Karpas-422 (cell line): ENCODE data around the gene EFCAB10. TPM values are rescaled to one million over a fixed set of nuclear protein-coding genes. Genes with fewer than 3 reads are reported as not detected.

ENCODE experiments used
- DNase-seq: peaks from one replicate; pipeline ENCODE4 v3.0.0-alpha.2; 2015
- H2AFZ ChIP-seq: fragments of 200-600 bp; sonication (generic); 2 replicates; pipeline ENCODE4 v1.6.1; 2014; ENCODE audit warnings: antibody characterized with exemption, low read length, mixed read lengths
- H3K27ac ChIP-seq: fragments of 200-600 bp; sonication (generic); 2 replicates; pipeline ENCODE4 v1.5.1; 2014; ENCODE audit warnings: mild to moderate bottlenecking, low read length, moderate library complexity
- H3K27me3 ChIP-seq: fragments of 200-600 bp; sonication (generic); 2 replicates; pipeline ENCODE4 v1.6.1; 2014; ENCODE audit warnings: low read length, mixed read lengths
- H3K36me3 ChIP-seq: fragments of 200-600 bp; sonication (generic); 2 replicates; pipeline ENCODE4 v1.6.1; 2014; ENCODE audit warnings: low read length, mixed read lengths; ENCODE audit not compliant: insufficient read depth
- H3K4me1 ChIP-seq: fragments of 200-600 bp; sonication (generic); 2 replicates; pipeline ENCODE4 v1.6.1; 2014; ENCODE audit warnings: mild to moderate bottlenecking, low read length, mixed read lengths
- H3K4me2 ChIP-seq: fragments of 200-600 bp; sonication (generic); 2 replicates; pipeline ENCODE4 v1.6.1; 2014; ENCODE audit warnings: low read length, low read depth, mild to moderate bottlenecking; ENCODE audit not compliant: poor library complexity, severe bottlenecking
- H3K4me3 ChIP-seq: fragments of 200-600 bp; sonication (generic); 2 replicates; pipeline ENCODE4 v1.5.1; 2014; ENCODE audit warnings: mild to moderate bottlenecking, antibody characterized with exemption, low read length, mixed read lengths
- H3K79me2 ChIP-seq: fragments of 200-600 bp; sonication (generic); 2 replicates; pipeline ENCODE4 v1.6.1; 2014; ENCODE audit warnings: mild to moderate bottlenecking, low read length, mixed read lengths
- H3K9ac ChIP-seq: fragments of 200-600 bp; sonication (generic); 2 replicates; pipeline ENCODE4 v1.6.0; 2014; ENCODE audit warnings: low read length
- H3K9me2 ChIP-seq: fragments of 200-600 bp; sonication (generic), shearing (Covaris generic); replicated peaks from 2 replicates; pipeline ENCODE4 v1.6.0; 2014; ENCODE audit warnings: mild to moderate bottlenecking, low read length, moderate library complexity; ENCODE audit not compliant: insufficient read depth
- H3K9me3 ChIP-seq: fragments of 300-700, 200-600 bp; sonication (generic); 2 replicates; pipeline ENCODE4 v1.6.1; 2014; ENCODE audit warnings: low read length, mixed read lengths
- H4K20me1 ChIP-seq: fragments of 200-600 bp; sonication (generic); 2 replicates; pipeline ENCODE4 v1.6.1; 2014; ENCODE audit warnings: mild to moderate bottlenecking, antibody characterized with exemption, low read length, low read depth; ENCODE audit not compliant: insufficient read depth
- total RNA-seq: library from RNA; depleted of rRNA; stranded (reverse); fragments of >200 nt; shearing (Covaris generic); gene quantifications from 2 replicates; pipeline ENCODE4 v1.2.3, GENCODE V29; 2014; ENCODE audit warnings: low replicate concordance

EFCAB10 gene
- total RNA-seq, 1 experiment from 2014 or later = not detected

GRCh38 chr7:105618016-105618296 is 36.7 kb upstream of the EFCAB10 start:
- no peaks in the 10 kb centered on the region for H3K9me2 ChIP-seq
- no peak overlapping the region for H3K9ac ChIP-seq
- H3K79me2 ChIP-seq = no peaks in the 10 kb centered on the region
- H3K4me1 ChIP-seq = no peaks in the 10 kb centered on the region
- H3K27me3 ChIP-seq = no peaks in the 10 kb centered on the region
- no peaks in the 10 kb centered on the region for H4K20me1 ChIP-seq
- no peak overlapping the region for H3K4me3 ChIP-seq
- no peak for DNase-seq
- H2AFZ ChIP-seq = no peak overlapping the region
- no peaks in the 10 kb centered on the region for H3K9me3 ChIP-seq
- no peak overlapping the region for H3K27ac ChIP-seq
- H3K4me2 ChIP-seq = no peak overlapping the region
- H3K36me3 ChIP-seq = no peaks in the 10 kb centered on the region

DNA sequence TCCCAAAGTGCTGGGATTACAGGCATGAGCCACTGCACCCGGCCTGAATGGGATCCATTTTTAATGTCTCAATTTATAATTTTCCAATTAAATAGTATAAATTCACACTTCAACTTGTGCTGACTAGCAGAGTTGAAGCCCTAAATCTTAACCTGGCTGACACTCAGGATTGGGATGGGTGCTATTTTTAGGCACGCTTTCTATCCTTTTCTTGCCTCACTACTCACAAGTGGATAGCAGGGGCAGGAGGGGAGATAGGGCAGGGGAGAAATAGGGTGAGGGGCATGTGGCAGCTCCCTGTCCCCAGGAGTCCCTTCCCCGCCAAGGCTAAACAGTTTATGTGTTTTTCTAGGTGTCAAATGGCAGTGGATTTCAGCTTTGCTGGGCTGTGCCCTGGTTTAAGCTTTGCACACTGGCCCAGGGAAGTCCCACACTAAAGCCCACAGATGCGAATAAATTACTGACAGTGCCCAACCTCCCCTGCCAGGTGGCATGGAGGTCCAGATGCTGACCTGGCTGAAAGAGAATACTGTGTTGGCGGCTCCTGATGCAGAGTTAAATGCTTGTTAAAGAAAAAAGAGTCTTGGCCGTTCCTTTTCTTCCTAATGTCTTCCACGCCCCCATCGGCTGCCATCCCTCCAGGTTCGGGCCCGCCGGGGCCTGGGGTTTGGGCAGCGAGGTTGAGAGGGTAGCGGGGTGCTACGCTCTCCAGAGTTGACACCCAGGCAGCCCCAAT is 36.2 kb upstream of the EFCAB10 start:
- DNase-seq = no peak
- H3K4me1 ChIP-seq = no peaks in the 10 kb centered on the region
- no peak overlapping the region for H2AFZ ChIP-seq
- no peaks in the 10 kb centered on the region for H3K9me3 ChIP-seq
- H3K79me2 ChIP-seq = no peaks in the 10 kb centered on the region
- H3K9me2 ChIP-seq = no peaks in the 10 kb centered on the region
- H3K4me3 ChIP-seq = no peak overlapping the region
- H3K9ac ChIP-seq = no peak overlapping the region
- H3K27me3 ChIP-seq = no peaks in the 10 kb centered on the region
- no peaks in the 10 kb centered on the region for H3K36me3 ChIP-seq
- H3K27ac ChIP-seq = no peak overlapping the region
- H4K20me1 ChIP-seq = no peaks in the 10 kb centered on the region
- no peak overlapping the region for H3K4me2 ChIP-seq

DNA sequence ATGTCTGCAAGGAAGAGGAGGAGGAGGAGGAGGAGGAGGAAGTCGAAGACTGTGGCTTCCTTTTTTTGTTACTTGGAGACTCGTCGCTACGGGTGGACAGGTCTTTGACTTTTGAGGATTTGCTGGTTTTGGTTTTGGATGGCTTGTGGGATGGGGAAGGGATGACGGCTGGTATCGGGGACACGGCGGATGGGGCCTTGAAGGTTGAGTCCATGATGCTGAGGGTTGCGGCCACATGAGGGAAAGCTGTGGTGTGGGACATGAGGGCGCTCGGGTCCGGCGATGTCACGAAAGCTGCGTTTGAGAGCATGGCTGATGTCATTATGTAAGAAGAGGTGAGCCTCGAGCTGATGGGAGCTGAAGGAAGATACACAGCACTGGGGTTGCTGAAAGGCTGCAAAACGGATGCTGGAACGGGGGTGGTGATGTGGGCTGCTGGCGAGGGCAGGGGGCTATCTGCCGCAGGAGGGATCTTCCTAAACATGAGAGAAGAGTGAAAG is 33.1 kb upstream of the EFCAB10 start:
- Histone ChIP-seq H3K9me3 (no peaks in the 10 kb centered on the region), H3K4me2 (no peak overlapping the region), H3K9ac (no peak overlapping the region), H4K20me1 (no peaks in the 10 kb centered on the region), H3K4me3 (no peak overlapping the region), H3K9me2 (no peaks in the 10 kb centered on the region), H3K36me3 (no peaks in the 10 kb centered on the region), H2AFZ (no peak overlapping the region), H3K79me2 (no peaks in the 10 kb centered on the region), H3K27ac (no peak overlapping the region), H3K27me3 (no peaks in the 10 kb centered on the region), H3K4me1 (no peaks in the 10 kb centered on the region)
- no peak for DNase-seq

DNA sequence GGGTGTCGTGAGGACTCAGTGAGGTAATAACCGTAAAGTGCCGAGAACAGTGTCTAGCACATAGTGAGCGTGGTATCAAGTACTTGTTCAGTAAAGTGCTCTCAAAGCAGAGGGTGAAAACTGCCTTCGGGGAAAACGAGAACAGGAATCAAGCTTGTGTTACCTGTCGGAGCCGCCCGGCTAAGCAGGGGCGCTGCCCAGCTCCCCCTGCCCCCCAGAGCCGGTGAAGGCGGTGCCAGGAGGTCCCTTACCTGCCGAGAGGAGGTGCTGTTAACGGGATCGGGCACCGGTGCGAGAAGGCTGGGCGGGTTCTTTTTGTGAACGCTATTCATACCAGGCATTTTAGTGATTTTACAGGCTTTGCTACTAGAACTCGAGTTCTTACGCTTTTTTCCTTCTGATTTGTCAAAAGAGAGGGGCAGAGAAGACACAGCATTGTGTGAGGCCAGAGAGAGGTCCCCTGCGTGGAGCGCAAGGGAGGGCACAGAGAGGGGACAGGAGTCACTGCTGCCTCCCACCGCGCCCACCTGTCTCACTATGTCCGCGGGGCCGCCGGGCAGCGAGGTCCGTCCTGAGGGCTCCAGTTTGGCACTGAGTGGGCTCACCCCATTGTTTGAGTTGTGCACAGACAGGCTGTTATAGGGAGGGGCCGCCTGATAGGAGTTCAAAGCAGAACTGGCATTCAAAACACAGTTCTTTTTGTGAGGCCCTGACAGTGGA is 32.5 kb upstream of the EFCAB10 start:
- Histone ChIP-seq H3K27me3 (no peaks in the 10 kb centered on the region), H3K9me3 (no peaks in the 10 kb centered on the region), H3K9ac (no peak overlapping the region), H3K79me2 (no peaks in the 10 kb centered on the region), H3K4me2 (no peak overlapping the region), H3K4me3 (no peak overlapping the region), H3K36me3 (no peaks in the 10 kb centered on the region), H4K20me1 (no peaks in the 10 kb centered on the region), H2AFZ (no peak overlapping the region), H3K4me1 (no peaks in the 10 kb centered on the region), H3K9me2 (no peaks in the 10 kb centered on the region), H3K27ac (no peak overlapping the region)
- no peak for DNase-seq

DNA sequence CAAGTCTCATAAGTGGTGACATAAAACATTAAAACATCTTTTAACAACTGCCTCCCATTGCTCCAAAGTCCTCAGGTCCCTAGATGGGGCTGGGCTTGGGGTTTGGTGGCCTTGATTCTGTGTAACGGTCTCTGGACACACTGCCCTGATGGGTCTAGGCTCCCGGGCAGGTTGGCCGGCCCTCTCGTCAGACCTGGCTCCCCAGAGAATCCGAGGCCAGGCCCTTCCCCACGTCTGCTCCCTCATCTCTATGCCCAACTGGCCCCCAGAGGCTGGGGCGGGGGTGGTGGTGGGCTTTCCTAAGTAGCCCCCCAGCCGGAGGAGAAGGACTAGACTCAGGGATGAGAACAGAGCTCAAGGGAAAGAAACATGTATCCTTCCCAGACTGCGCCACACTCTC is 31.5 kb upstream of the EFCAB10 start:
- Histone ChIP-seq H3K9ac (no peak overlapping the region), H2AFZ (no peak overlapping the region), H3K4me3 (no peak overlapping the region), H3K27me3 (no peaks in the 10 kb centered on the region), H4K20me1 (no peaks in the 10 kb centered on the region; the same call in 1 of the 2 replicates), H3K4me2 (no peak overlapping the region), H3K79me2 (no peaks in the 10 kb centered on the region), H3K4me1 (no peaks in the 10 kb centered on the region), H3K36me3 (no peaks in the 10 kb centered on the region), H3K9me3 (no peaks in the 10 kb centered on the region), H3K27ac (no peak overlapping the region), H3K9me2 (no peaks in the 10 kb centered on the region)
- DNase-seq = no peak

DNA sequence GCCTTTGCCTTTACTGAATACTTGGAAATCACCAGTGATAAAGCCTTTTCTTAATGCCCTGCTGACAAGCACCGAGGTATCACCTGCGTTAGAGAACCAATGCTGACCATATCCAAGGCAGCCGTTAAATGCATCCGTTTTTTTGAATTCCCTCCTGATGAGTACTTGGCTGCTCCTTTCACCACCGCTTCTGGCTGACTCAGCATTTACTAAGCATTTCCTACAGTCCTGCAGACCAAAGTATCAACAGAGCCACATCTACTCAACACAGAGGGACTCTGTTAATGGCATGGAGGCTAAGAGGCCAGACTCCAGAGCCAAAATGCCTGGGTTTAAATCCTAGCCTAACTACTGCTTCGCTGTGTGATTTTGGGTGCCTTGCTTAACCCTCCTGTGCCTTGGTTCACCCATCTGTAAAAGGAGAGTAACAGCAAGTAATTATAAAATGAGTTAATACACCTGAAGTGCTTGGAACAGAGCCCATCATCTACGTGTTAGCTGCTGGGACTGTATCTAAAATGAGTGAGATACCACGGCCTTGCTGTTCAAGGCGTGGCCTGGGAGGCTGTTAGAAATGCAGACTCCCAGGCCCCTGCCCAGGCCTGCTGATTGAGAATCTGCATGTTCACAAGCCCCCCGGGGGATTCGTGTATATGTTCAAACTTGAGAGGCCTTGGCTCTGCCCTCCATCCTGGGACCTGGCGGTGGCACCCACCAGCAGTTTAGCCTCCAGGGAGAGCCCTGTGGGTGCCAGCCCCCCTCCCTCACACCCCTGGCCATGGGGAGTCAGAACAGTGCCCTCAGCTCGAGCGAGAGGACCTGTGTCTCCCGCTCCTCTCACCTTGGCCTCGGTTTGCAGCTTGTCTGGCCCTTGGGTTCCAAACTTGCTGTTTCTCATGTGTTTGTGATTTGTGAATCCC is 30.8 kb upstream of the EFCAB10 start:
- DNase-seq = no peak
- Histone ChIP-seq H3K27me3 (no peaks in the 10 kb centered on the region), H3K4me1 (no peaks in the 10 kb centered on the region), H3K9me3 (no peaks in the 10 kb centered on the region), H3K4me2 (no peak overlapping the region), H3K36me3 (no peaks in the 10 kb centered on the region), H4K20me1 (no peaks in the 10 kb centered on the region; the same call in 1 of the 2 replicates), H3K9ac (no peak overlapping the region), H3K9me2 (no peaks in the 10 kb centered on the region), H3K79me2 (no peaks in the 10 kb centered on the region), H2AFZ (no peak overlapping the region), H3K27ac (no peak overlapping the region), H3K4me3 (no peak overlapping the region)

DNA sequence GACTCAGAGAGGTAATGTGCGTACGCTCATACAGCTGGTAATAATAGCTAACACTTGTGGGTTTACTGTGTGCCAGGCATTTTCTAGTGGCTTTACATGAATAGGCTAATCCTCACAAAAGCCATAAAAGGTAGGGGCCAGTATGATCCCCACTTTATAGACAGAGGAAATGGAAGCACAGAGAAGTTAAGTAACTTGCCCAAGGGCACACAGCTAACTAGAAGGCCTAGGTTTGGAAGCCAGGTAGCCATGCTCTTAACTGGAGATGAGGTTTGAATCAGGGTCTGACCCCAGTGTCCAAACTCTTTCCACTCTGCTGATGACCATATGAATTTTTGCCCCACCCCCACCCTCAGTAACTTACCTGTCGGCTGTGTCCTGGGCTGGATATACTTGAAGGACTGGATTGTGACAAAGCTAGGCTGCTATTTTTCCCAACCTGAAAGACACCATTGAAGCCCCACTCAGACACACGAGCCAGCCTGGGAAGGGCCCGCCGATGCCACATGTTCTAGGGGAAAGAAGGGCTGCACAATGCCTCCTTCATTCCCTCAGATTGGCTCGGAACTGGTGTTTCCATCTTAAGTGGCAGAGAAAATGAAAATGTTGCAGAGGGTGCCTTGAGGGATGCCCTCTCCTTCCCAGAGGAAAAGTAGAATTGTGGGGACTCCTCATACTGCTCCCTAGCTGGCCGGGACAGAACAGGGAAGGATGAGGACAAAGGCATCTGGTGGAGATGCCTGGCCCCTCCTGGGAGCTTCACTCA is 29.1 kb upstream of the EFCAB10 start:
- Histone ChIP-seq H3K4me3 (no peak overlapping the region), H3K27ac (no peak overlapping the region), H3K36me3 (no peaks in the 10 kb centered on the region), H3K9me2 (no peaks in the 10 kb centered on the region), H3K9me3 (no peaks in the 10 kb centered on the region), H3K9ac (no peak overlapping the region), H3K4me2 (no peak overlapping the region), H3K27me3 (no peaks in the 10 kb centered on the region), H2AFZ (no peak overlapping the region), H3K79me2 (no peaks in the 10 kb centered on the region), H4K20me1 (no peaks in the 10 kb centered on the region; the same call in 1 of the 2 replicates), H3K4me1 (no peaks in the 10 kb centered on the region)
- DNase-seq = no peak
